ENCODE measurements around the gene GALC.

The GALC gene

DNA sequence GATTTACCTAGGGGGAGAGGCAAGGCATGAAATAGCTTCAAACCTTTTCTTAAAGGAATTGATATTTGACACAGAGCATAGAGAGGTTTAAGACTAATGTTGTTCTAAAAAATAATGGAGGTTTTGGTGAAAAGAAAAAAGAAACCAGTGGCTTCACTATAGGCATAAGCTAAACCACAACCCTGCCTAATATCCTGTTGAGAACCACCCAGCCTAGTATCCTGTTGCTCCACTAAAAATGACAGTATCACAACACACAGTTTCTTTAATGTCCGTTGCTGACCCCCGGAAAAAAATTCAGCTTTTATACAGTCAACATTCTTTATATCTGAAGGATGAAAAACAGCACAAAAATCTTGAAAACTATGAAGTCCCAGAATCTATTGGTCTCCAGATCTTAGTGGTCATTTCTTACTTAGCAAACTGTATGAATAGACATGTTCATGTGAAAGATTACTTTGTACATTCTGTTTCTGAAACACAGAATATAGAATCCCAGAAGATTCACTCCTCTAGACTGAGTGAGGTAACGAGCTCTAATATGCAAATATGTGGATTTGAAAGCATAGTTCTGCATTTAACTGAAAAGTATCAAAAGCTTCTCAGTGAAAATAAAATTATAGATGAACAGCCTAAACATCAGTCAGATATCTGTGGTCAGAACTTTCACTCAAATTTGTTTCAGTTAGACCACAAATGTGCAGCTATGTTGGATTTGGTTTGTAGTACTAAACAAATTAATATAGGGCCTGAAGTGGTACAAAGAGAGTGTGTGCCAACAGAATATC, 40.5 kb downstream of the GALC start:
- no peak for DNase-seq

DNA sequence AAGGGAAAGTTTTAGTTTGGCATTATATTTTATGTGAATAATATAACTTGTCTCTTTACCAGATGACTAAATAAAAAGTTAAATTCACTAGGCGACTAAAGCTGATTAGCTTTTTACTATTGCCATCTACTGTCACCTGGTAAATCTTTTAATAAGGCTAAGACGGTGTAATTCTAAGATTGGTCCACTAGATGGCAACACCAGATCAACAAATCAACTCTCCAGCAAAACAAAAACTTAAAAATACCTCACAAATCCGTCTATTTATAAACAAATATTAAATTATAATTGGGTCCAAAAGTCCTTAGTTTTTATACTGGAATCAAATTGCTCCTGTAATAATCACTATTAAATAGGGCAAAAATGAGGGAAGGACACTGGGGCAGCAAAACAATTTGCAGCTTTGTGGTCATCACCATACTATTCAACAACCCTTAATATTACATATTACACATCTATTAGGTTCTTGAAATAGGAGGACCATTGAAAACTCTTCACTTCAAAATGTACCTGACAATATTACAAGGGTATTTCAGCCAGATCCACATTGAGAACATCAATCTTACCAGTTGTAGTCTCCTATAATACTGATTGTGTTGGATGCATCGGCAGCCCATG, 47.9 kb downstream of the GALC start:
- no peak for DNase-seq

DNA sequence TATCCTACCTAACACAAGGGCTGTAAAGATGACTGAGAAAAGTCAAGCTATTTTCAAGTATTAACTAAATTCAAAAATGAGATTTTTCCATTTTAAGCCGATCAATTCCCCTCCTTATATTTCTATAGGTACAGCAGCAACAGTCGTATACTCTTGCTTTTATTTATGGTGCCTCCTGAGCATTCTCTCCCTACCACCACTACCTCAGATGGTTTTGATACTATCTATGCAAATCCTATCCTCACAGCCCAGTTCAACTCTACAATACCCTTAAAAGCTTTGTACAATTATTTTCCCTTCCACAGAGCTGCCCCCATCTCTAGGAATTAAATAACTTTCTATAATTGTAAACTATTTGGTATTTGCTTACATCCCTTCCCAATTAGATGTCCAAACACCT, 52.1 kb downstream of the GALC start:
- no peak for DNase-seq

DNA sequence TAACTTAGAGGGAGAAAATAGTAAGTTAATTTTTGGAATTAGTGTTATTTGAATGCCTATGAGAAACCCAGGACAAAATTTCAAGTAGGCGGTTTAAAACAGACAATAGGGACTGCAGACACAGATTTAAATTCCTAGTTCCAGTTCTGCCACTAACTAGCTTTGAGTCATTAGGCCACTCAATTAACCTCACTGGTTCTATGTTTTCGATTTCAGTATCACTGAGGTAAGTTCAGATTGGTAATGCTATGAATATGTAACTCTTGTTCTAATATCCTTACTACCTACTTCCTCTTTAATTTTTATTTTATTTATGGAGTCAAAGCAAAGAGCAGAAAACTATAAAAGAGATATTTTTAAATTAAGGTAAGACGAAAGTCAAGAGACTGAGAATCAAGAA, 52.6 kb downstream of the GALC start:
- DNase-seq, result no peak

DNA sequence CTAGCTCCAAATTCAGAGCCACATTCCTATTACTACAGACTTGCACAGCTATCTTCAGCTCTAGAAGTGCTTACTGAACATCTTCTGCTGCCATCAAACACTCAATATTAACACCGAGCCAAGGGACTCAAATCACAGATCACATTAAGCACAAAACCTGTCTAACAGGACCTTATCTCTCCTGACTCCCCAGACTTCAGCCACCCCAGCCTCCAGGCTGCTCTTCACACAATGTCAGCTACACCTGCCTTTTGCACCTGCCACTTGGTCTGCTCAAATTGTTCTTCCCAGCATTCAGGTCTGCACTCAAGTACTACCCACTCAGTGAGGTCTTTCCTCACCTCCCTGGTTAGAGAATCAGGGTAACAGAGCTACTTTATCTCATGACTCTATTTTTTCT, 57.1 kb downstream of the GALC start:
- no peak for DNase-seq

DNA sequence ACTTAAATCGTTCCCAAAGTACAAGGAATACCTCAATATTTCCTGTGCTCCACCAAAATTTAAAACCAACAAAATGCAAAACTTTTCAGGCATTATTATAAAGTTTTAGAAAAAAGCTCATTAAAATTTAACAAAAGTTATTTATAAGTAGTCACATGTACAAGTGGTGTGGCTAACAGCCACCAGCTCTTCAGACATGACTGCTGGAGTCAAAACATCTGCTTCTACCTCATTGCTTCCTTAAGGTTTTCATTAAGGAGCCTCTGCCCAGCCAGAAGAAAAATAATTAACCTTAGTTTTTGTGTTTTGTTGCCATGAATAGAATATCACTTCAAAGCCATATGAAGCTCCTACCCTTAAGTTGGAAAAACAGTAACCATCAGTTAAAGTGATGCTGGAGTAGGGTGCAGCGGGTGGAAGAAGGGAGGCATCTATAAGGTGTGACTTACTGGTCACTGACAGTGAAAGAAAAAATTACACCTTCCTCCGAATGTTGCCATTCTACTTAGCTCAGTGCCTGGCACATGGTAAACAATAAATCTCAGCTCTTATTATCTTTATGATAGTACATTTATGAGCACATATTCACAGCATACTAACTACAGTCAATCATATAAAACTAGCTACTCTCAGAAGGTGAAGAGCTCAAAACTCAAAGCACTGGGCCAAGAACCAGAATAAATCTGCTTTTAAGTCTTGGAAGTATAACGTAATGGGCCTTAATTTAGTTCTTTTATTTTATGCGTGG, 57.7 kb downstream of the GALC start:
- DNase-seq, result no peak

DNA sequence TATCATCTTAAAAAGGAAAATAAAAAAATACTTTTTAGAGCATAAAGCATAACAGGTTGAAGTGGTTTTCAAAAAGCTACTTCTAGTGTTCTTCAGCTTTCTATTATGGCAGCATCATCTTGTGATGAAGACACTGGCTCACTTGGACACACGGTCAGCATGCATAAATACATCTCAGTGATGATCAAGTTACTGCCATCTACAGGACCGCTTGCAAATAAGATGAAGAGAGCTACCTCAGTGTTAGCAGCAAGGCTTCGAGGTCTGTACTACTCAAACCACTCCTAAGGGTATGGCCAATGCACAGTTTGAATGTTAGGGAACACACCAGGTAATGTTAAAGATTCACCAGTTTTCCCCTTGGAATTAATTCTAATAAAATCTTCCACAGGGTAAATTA, 58.8 kb downstream of the GALC start:
- DNase-seq, result no peak

DNA sequence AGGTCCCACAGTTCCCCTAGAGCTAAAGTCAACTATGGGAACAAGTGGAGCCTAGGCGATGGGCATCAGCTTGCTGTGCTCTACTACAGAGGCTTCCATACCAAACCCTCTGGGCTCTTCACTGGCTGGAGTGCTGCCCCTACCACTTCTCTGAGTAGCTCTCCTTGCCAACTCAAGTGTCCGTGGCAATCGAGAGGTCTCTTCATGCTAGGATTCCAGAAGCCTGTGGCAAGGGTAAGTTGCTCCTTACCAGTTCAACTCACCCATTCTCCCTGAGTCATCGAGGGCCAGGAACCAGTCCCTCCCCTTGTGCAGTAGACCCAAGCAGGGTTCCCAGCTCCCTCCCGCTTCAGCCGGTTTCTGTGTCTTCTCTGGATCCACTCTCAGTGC, 76.1 kb downstream of the GALC start:
- DNase-seq, result no peak

DNA sequence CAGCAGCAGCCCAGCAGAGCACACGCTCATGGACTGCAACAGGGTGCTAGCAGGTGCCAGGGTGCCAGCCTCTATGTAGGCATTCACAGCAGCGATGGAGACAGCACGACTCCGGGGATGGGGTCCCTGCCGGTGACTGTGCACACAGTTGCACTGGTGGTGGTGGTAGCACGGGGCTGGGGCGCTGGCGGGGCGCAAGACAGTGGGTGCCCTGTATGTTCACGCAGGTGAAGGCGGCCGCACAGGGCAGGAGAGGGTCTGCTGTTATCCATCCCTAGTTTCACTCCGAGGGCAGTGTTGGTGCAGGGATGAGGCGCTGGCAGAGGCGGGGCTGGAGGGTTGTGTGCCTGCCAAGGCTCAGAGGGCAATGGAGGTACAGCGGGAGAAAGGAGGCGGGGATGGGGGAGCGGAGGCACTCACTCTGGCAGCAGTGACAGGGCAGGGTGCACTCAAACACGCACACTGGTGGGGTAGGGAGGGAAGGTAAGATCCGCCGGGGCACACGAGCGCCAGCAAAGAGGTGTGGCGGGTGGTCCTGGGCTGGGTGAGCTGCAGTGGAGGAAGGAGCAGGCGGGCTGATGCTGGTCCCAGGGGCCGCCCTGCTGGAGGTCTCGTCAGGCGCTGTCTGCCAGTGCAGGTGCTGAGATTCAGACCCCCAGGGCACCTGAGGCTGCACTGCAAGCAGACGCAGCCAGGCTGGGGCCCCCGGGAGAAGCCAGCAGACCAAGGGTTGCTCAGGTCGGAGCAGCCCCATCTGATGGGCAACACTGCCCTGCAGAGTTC, 76.7 kb downstream of the GALC start:
- no peak for DNase-seq

DNA sequence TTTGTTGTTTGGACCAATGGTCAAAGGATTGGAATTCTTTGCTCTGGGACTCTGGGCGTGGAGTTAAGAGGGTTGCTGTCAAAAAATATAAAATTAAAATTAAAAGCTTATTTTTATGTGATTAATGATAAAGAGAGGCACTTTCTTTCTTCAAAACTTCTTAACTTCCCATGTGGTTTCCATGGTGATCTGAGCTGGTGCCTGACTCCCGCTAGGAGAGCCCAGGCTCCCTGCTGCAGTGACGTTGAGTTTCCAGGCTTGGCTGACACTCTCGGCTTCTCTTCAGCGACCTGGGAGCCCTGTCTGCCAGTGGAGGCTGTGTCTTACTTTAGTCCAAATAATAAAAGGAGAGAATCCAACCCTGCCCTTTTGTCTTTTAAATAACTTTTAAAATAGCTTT, 84.4 kb downstream of the GALC start:
- DNase-seq, result no peak

DNA sequence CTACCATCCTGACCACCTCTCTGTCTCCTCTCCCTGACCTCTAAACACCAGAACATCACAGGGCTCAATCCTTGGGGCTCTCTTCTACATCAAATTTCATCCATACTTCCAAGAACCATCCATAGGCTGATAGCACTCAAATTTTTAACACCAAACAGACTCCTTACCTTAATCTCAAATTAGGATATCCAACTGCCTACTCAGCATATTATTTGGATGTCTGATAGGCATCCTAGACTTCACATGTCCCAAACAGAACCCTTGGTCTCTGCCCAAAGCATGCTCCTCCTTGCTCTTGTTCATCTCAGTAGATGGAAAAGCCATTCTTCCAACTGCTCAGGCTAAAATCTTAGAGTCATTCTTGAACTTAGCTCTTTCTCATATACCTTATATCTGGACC, 91.3 kb downstream of the GALC start:
- no peak for DNase-seq

DNA sequence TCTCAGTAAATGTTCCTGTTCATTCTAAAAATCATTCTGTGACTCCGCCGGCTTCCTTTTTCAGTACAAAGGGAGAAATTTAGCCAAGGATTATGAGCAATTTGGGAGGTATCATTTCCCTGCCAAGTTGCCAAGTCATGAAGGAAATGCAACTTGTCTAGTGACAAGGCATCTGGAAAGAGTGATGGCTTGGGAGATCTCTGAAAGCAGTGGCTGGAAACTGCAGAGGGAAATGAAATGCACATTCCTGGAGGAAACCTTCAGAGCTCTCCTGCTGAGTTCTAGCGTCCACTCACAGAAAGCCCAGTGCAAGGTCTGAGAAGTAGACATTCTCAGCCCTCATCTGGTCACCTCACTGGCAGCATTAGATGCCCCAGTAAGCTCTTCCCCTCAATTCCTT, 91.7 kb downstream of the GALC start:
- no peak for DNase-seq

DNA sequence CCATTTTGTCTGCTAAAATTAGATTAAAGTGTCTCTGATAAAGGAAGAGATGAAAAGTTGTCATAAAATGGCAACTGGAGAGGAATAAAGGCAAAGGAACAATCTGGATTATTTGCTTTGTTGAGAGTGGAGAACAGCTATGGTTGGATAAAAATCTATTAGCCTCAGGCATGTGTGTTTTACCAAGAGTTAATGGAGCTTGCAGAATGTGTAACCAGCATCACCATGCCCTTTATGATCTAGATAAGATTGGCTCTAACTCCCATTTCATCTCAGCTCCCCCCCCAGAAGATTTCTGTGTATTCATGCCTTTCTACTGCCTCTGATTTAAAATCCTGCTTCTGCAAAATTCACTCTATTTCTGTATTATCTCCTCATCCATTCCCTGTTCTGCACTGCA, 93.8 kb downstream of the GALC start:
- no peak for DNase-seq

DNA sequence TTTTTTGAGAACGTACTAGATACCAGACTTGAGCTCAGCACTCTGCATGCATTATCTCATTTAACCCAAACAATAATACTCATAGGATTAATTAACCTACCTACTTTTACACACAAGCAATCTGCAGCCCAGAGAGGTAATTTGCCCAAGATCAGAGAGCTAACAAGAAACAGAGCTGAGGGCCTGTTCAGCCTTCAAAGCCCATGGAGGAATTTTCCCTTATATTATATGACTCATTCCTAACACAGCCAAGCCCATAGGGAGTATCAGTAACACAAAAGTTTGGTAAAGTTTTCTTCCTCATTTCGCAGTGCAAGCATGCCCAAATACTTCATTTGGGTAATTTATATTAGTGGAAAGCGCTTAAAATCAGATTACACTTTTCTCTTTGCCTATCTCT, 94.7 kb downstream of the GALC start:
- DNase-seq, result no peak

DNA sequence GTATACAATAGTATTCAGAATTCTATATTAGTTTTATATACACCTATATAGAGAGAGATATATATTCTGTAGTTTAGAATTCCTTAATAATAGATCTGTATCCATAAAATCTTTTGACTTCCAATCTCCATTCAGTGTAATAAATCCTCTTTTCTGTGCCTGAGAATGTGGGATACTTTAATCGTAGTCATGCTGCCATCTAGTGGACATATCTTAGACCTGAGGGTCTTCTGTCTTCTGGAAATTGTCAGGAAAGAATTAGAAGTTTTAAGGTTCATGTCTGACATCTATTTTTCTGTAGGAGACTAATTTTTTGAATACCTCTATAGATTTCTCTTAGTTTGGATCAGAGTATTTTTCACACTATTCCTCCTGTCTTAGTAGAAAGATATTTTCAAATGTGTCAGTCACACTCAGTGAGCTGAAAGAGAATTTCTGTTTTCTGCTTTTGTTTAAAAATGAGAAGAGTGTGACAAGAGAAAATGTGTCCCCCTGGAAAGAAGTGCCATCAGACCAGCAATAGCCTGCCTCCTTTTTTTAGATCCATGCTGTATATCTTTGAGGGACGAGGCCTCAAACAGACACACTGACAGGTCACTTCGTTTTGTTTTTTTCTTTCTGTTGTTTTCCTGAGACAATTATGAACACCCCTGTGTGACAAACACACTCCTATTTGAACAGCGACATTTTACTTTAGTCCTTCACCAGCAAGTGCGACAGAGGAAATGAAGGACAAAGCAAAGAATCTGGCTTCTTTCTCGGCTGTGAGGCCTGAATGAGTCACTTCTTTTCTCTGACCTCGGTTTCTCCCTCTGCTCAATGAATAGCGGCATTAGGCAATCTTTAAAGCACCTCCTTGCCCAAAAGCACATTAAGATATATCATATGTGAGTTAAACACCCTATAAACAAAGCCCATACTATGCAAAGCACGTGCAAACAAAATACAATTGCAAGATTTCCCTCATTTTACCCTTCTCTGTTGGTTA, 96.3 kb downstream of the GALC start:
- peak; percentile 38 for DNase-seq

DNA sequence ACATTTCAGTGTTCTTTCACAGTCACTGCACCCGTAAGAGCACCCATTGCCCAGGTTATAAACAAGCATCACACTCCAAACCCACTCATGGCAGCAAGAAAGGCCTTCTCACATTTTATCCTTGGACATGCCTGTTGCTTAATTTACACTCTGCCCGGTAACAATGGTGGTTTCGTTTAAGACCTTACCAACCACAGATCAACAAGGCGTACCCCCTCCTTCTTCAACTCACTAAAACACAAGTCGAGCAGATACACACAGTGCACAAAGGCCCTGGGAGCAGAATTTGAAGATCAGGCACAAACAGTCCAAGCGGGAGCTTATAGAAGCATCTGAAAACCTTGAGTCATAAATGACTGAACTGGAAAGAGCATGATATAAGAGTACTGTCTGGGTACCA, 98.1 kb downstream of the GALC start:
- no peak for DNase-seq

DNA sequence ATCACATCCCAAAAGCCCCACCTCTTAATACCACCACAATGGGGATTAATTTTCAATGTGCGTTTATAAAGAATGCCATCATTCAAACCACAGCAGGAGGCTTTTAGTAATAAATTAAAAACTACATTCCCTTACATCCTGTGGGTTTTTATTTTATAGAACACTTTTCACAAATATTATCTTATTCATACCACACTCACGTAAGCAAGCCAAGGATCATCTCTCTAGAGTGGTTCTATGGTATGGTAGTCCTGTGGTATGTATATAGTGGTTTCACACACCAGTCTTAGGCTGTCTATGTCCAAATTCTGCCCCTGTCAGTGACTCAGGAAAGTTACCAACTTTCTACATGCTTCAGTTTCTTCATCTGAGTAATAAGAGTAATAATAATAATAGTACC, 100.2 kb downstream of the GALC start:
- no peak for DNase-seq

DNA sequence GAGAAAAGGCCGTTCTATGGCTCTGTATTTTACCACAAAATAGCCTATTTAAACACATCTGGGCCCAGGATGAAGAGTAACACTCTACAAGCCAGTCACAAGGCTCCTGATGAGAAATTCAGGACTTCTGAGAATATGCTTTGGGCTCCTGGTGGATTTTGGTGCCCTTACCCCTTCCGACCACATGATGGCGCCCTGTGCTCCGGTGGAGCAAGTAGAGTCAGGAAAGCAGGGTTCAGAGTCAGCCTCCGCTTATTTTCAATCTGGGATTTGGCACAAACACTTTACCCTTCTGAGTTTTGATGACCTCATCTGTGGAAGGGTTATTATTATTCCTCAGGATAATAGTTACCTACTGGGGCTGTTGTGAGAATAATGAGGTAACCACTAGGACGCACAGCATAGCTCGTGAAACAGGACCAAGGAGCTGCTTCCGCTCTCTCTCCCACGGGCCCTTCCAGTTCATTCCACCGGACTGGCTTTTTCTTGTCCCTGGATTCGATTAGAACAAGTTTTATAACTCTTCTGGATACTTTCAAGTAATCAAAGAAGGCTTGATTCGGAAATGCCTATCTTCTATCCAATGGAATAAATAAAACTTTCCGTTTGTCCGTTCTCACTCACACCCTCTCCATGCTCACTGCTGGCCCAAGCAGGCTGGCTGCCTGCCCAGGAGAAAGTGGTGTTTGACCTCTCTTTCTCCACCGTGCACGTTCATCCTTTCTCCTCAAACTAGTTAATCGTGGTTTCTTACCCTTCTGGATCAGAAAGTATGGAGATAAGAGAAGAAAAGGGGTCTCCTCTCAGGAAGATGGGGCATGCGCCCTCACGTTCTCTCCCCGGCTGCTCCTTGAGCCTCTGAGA, 104.6 kb downstream of the GALC start:
- DNase-seq, result no peak

DNA sequence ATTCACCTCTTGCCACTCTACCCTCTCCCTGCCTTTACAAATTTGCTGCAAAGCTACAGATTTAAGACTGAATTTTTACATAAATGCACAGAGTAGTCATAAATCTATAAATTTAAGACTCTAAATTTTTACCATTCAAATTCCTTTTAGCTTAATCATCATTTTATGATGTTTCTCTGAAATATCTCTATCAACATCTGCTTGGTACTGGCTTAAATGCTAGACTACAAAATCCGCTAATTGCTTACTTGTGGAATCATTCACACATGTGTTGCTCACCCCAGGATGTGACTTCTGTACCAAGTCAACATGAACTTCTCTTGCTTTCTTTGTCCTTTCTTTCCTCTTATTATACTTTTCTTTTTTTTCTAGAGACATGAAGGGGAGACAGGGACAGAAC, 109.2 kb downstream of the GALC start:
- DNase-seq, result no peak
